BLaER1 treated with 17β-estradiol and CSF1 and Interleukin-3, amounts not matched to agents 10 nM and 100 nM (cell line): ENCODE data around the gene CD6.

Experiments
- H3K27ac ChIP-seq, 11 experiments: shearing (Covaris generic); formaldehyde crosslinking; 2 replicates each; pipeline ENCODE4 v1.8.1; 2022
- H3K27me3 ChIP-seq, 11 experiments: shearing (Covaris generic); formaldehyde crosslinking; 2 replicates each; pipeline ENCODE4 v1.8.1; 2022
- H3K36me3 ChIP-seq, 11 experiments: shearing (Covaris generic); formaldehyde crosslinking; 2 replicates each; pipeline ENCODE4 v1.8.1; 2022
- H3K4me1 ChIP-seq, 10 experiments: shearing (Covaris generic); formaldehyde crosslinking; 2 replicates each; pipeline ENCODE4 v1.8.1; 2022
- H3K4me2 ChIP-seq, 11 experiments: shearing (Covaris generic); formaldehyde crosslinking; 2 replicates each; pipeline ENCODE4 v1.8.1; 2022
- H3K4me3 ChIP-seq, 10 experiments: shearing (Covaris generic); formaldehyde crosslinking; 2 replicates each; pipeline ENCODE4 v1.8.1; 2022
- H3K9ac ChIP-seq, 11 experiments: shearing (Covaris generic); formaldehyde crosslinking; 2 replicates each; pipeline ENCODE4 v1.8.1; 2022
- H3K9me3 ChIP-seq, 11 experiments: shearing (Covaris generic); formaldehyde crosslinking; replicated peaks in 1 of 11; 2 replicates each; pipeline ENCODE4 v1.8.1; 2022
- H4K20me1 ChIP-seq, 11 experiments: shearing (Covaris generic); formaldehyde crosslinking; 2 replicates each; pipeline ENCODE4 v1.8.1; 2022
- Cebpa-rat ChIP-seq, 11 experiments: shearing (Covaris generic); IDR thresholded peaks; 2 replicates each; pipeline ENCODE4 v1.8.1; 2022

CD6 gene

GRCh38 chr11:60944490-60945294 lies 26.8 kb upstream of the CD6 start:
- H4K20me1 ChIP-seq = peaks cover 0 to 100% (median 0%) of the 10 kb centered on the region in 11 experiments; a peak in 10 of 22 replicates
- H3K36me3 ChIP-seq = peaks cover 8 to 94% (median 35%) of the 10 kb centered on the region in 11 experiments; a peak in 21 of 22 replicates
- no peak overlapping the region for H3K4me3 ChIP-seq
- no peaks in the 10 kb centered on the region for H3K27me3 ChIP-seq
- peaks cover 3 to 77% (median 17%) of the 10 kb centered on the region in 10 experiments for H3K4me1 ChIP-seq
- H3K4me2 ChIP-seq = peak overlapping the region in 2 of 11 experiments; percentile 68 to 95; a peak in 4 of 22 replicates
- no peak overlapping the region for H3K27ac ChIP-seq
- H3K9me3 ChIP-seq = no peaks in the 10 kb centered on the region
- no peak overlapping the region for H3K9ac ChIP-seq
- no peak for TF ChIP-seq Cebpa-rat (IDR thresholded peaks at IDR 0.05)

- Histone ChIP-seq H3K27ac (no peak overlapping the region), H4K20me1 (peaks cover 0 to 100% (median 0%) of the 10 kb centered on the region in 11 experiments; a peak in 10 of 22 replicates), H3K9ac (no peak overlapping the region), H3K4me1 (peaks cover 9 to 80% (median 23%) of the 10 kb centered on the region in 10 experiments), H3K9me3 (no peaks in the 10 kb centered on the region), H3K4me2 (peak overlapping the region in 2 of 11 experiments; percentile 68 to 95; a peak in 4 of 22 replicates), H3K36me3 (peaks cover 8 to 93% (median 33%) of the 10 kb centered on the region in 11 experiments; a peak in 21 of 22 replicates), H3K4me3 (no peak overlapping the region), H3K27me3 (no peaks in the 10 kb centered on the region)
- no peak for TF ChIP-seq Cebpa-rat (IDR thresholded peaks at IDR 0.05)
Measured at GRCh38 chr11:60945295-60945667, 26.2 kb upstream of the CD6 start.

GRCh38 chr11:60946601-60947264 lies 24.7 kb upstream of the CD6 start:
- H3K4me3 ChIP-seq = no peak overlapping the region
- TF ChIP-seq Cebpa-rat (IDR thresholded peaks at IDR 0.05) = no peak
- H3K36me3 ChIP-seq = peaks cover under 1 to 78% (median 23%) of the 10 kb centered on the region in 11 experiments; a peak in 18 of 22 replicates

GRCh38 chr11:60947700-60948099 lies 23.8 kb upstream of the CD6 start:
- peaks cover 0 to 85% (median 0%) of the 10 kb centered on the region in 11 experiments; a peak in 9 of 22 replicates for H4K20me1 ChIP-seq
- H3K9me3 ChIP-seq = no peaks in the 10 kb centered on the region
- peaks cover 32 to 72% (median 38%) of the 10 kb centered on the region in 10 experiments for H3K4me1 ChIP-seq
- H3K4me2 ChIP-seq = peak overlapping the region in 3 of 11 experiments; percentile 95 to 100 (median 100); a peak in 6 of 22 replicates
- peak overlapping the region in 2 of 11 experiments; percentile 17 to 56; a peak in 3 of 22 replicates for H3K9ac ChIP-seq
- H3K27me3 ChIP-seq = no peaks in the 10 kb centered on the region
- no peak overlapping the region for H3K27ac ChIP-seq
- peaks cover 0 to 69% (median 14%) of the 10 kb centered on the region in 11 experiments; a peak in 14 of 22 replicates for H3K36me3 ChIP-seq
- no peak for TF ChIP-seq Cebpa-rat (IDR thresholded peaks at IDR 0.05)
- H3K4me3 ChIP-seq = peak overlapping the region in 2 of 10 experiments; percentile 97 to 99; a peak in 3 of 20 replicates

More at GRCh38 chr11:60946601-60947264, 24.7 kb upstream of the CD6 start:
- peaks cover 0 to 95% (median 0%) of the 10 kb centered on the region in 11 experiments; a peak in 10 of 22 replicates for H4K20me1 ChIP-seq
- H3K9ac ChIP-seq = peak overlapping the region in 1 of 11 experiments; percentile 17; a peak in 1 of 22 replicates
- no peaks in the 10 kb centered on the region for H3K9me3 ChIP-seq
- peaks cover 24 to 78% (median 35%) of the 10 kb centered on the region in 10 experiments for H3K4me1 ChIP-seq
- H3K4me2 ChIP-seq = peak overlapping the region in 3 of 11 experiments; percentile 26 to 95 (median 68); a peak in 6 of 22 replicates
- H3K27me3 ChIP-seq = no peaks in the 10 kb centered on the region
- no peak overlapping the region for H3K27ac ChIP-seq

- H3K9me3 ChIP-seq = no peaks in the 10 kb centered on the region
- H3K4me3 ChIP-seq = peak overlapping the region in 3 of 10 experiments; percentile 81 to 99 (median 97); a peak in 5 of 20 replicates
- no peaks in the 10 kb centered on the region for H3K27me3 ChIP-seq
- peaks cover 0 to 63% (median 14%) of the 10 kb centered on the region in 11 experiments; a peak in 14 of 22 replicates for H3K36me3 ChIP-seq
- peak overlapping the region in 2 of 11 experiments; percentile 72 to 97; a peak in 4 of 22 replicates for H3K9ac ChIP-seq
- H3K27ac ChIP-seq = no peak overlapping the region
- TF ChIP-seq Cebpa-rat (IDR thresholded peaks at IDR 0.05) = no peak
- peaks cover 38 to 74% (median 44%) of the 10 kb centered on the region in 10 experiments for H3K4me1 ChIP-seq
- peak overlapping the region in 4 of 11 experiments; percentile 51 to 100 (median 98); a peak in 6 of 22 replicates for H3K4me2 ChIP-seq
- H4K20me1 ChIP-seq = peaks cover 0 to 80% (median 0%) of the 10 kb centered on the region in 11 experiments; a peak in 9 of 22 replicates
Measured at GRCh38 chr11:60948250-60948649, 23.2 kb upstream of the CD6 start.

- Histone ChIP-seq H3K4me3 (peak overlapping the region in 5 of 10 experiments; percentile 60 to 99 (median 81); a peak in 10 of 20 replicates), H3K9ac (peak overlapping the region in 4 of 11 experiments; percentile 84 to 97 (median 94); a peak in 8 of 22 replicates), H3K36me3 (peaks cover 0 to 46% (median 14%) of the 10 kb centered on the region in 11 experiments; a peak in 12 of 22 replicates), H3K27me3 (no peaks in the 10 kb centered on the region), H3K9me3 (no peaks in the 10 kb centered on the region), H3K4me2 (peak overlapping the region; percentile 85 to 100 (median 94)), H4K20me1 (peaks cover 0 to 62% (median 0%) of the 10 kb centered on the region in 11 experiments; a peak in 9 of 22 replicates), H3K27ac (peak overlapping the region in 3 of 11 experiments; percentile 84 to 95 (median 92); a peak in 4 of 22 replicates), H3K4me1 (peaks cover 46 to 85% (median 58%) of the 10 kb centered on the region in 10 experiments)
- no peak for TF ChIP-seq Cebpa-rat (IDR thresholded peaks at IDR 0.05)
Measured at GRCh38 chr11:60950024-60950423, 21.5 kb upstream of the CD6 start.

- H3K27ac ChIP-seq = peak overlapping the region; percentile 78 to 96 (median 90)
- TF ChIP-seq Cebpa-rat (IDR thresholded peaks at IDR 0.05) = no peak
- peak overlapping the region; percentile 85 to 100 (median 94) for H3K4me2 ChIP-seq
- peak overlapping the region; percentile 35 to 99 (median 58); a peak in 19 of 20 replicates for H3K4me3 ChIP-seq
- H3K27me3 ChIP-seq = no peaks in the 10 kb centered on the region
- peaks cover 0 to 51% (median 0%) of the 10 kb centered on the region in 11 experiments; a peak in 9 of 22 replicates for H4K20me1 ChIP-seq
- H3K9me3 ChIP-seq = no peaks in the 10 kb centered on the region
- H3K9ac ChIP-seq = peak overlapping the region; percentile 66 to 97 (median 83)
- peaks cover 46 to 85% (median 61%) of the 10 kb centered on the region in 10 experiments for H3K4me1 ChIP-seq
- H3K36me3 ChIP-seq = peaks cover 0 to 35% (median 7%) of the 10 kb centered on the region in 11 experiments; a peak in 11 of 22 replicates
Measured at GRCh38 chr11:60950933-60951605, 20.4 kb upstream of the CD6 start.

GRCh38 chr11:60951606-60951903 lies 19.9 kb upstream of the CD6 start:
- TF ChIP-seq Cebpa-rat (IDR thresholded peaks at IDR 0.05) = no peak
- Histone ChIP-seq H3K9me3 (no peaks in the 10 kb centered on the region), H4K20me1 (peaks cover 0 to 47% (median 0%) of the 10 kb centered on the region in 11 experiments; a peak in 9 of 22 replicates), H3K36me3 (peaks cover 0 to 30% (median 2%) of the 10 kb centered on the region in 11 experiments; a peak in 11 of 22 replicates), H3K4me1 (peaks cover 46 to 84% (median 61%) of the 10 kb centered on the region in 10 experiments), H3K9ac (peak overlapping the region; percentile 66 to 97 (median 83)), H3K4me2 (peak overlapping the region; percentile 85 to 100 (median 94)), H3K27ac (peak overlapping the region; percentile 78 to 96 (median 90)), H3K27me3 (no peaks in the 10 kb centered on the region), H3K4me3 (peak overlapping the region; percentile 35 to 99 (median 58))
